Mesothelial cell of epicardium (in vitro differentiated cells): ENCODE data around the gene TNFRSF25. TPM values are rescaled to one million over a fixed set of nuclear protein-coding genes. Genes with fewer than 3 reads are reported as not detected.

Experiments
- DNase-seq, 2 experiments: peaks; one replicate each; pipeline ENCODE4 v3.0.0; 2021; ENCODE audit warnings: low spot score in 2 of 2; ENCODE audit not compliant: unreplicated experiment in 2 of 2
- H3K27ac Mint-ChIP-seq: 2 replicates; pipeline ENCODE4 v1.8.0; 2021; ENCODE audit warnings: mixed read lengths
- H3K27me3 Mint-ChIP-seq: 2 replicates; pipeline ENCODE4 v1.8.0; 2021; ENCODE audit warnings: low read depth, mixed read lengths
- H3K36me3 Mint-ChIP-seq: 2 replicates; pipeline ENCODE4 v1.8.0; 2021; ENCODE audit warnings: mixed read lengths
- H3K4me1 Mint-ChIP-seq: 2 replicates; pipeline ENCODE4 v1.8.0; 2021; ENCODE audit warnings: mixed read lengths
- H3K4me3 Mint-ChIP-seq: 2 replicates; pipeline ENCODE4 v1.8.0; 2021; ENCODE audit warnings: mild to moderate bottlenecking, moderate library complexity, mixed read lengths
- H3K9me3 Mint-ChIP-seq: 2 replicates; pipeline ENCODE4 v1.8.0; 2021; ENCODE audit warnings: mixed read lengths
- CTCF ChIP-seq: fragments of 200-600 bp; sonication (generic); IDR thresholded peaks from one replicate; pipeline ENCODE4 v1.5.0; 2021; ENCODE audit warnings: antibody characterized with exemption; ENCODE audit not compliant: unreplicated experiment
- total RNA-seq: library from RNA; stranded (reverse); gene quantifications from 3 replicates; pipeline ENCODE4 v1.2.1, GENCODE V29; 2021

Gene TNFRSF25
- total RNA-seq, 1 donor from 2014 or later: 41.6 TPM

- TF ChIP-seq CTCF: no peak
- H3K4me3 Mint-ChIP-seq: peak overlapping the region; percentile 73
- DNase-seq: no peak
- no peaks in the 10 kb centered on the region for H3K36me3 Mint-ChIP-seq
- H3K9me3 Mint-ChIP-seq: no peaks in the 10 kb centered on the region
- H3K27ac Mint-ChIP-seq: peak overlapping the region; percentile 77
- H3K4me1 Mint-ChIP-seq: peaks cover 23% of the 10 kb centered on the region
- no peaks in the 10 kb centered on the region for H3K27me3 Mint-ChIP-seq
Observed at GRCh38 chr1:6491966-6492365, 26.0 kb upstream of the TNFRSF25 start.

DNA sequence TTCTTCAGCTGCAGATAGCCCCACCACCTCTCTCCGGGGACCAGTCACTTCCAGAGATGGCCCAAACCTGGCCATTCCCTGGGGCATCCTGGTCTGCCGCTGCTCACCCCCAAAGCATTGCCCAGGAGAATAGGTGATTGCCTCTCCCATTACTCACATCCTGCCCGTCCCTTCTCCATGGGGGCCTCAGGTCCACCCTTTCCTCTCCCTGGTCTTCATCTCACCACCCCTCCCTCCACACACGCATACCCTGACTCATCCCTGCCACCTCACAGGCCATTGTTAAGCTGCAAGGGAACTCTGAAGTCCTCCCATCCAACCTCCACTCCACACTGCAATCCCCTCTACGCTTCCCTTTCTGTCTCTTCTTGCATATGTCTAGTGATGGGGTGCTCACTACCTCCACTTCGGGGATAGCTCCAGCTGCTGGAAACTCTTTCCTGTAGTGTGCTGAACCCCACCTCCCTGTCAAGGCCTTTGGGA, 25.5 kb upstream of the TNFRSF25 start, which contains the start of gene PLEKHG5:
TSS of gene PLEKHG5 (minus strand) at position 188 of the 483 bp plus-strand sequence. CDS start 14,096 bp downstream, outside the sequence.
- Mint-ChIP-seq H3K36me3 (no peaks in the 10 kb centered on the region), H3K9me3 (no peaks in the 10 kb centered on the region), H3K4me1 (peaks cover 23% of the 10 kb centered on the region), H3K27ac (peak within 1 kb of the TSS; percentile 77), H3K4me3 (peak within 1 kb of the TSS; percentile 73), H3K27me3 (no peaks in the 10 kb centered on the region)
- DNase-seq: no peak
- TF ChIP-seq CTCF: no peak

GRCh38 chr1:6491081-6491449, 25.1 kb upstream of the TNFRSF25 start:
- H3K4me1 Mint-ChIP-seq: peaks cover 23% of the 10 kb centered on the region
- no peak for DNase-seq
- no peak for TF ChIP-seq CTCF
- no peaks in the 10 kb centered on the region for H3K9me3 Mint-ChIP-seq
- peak overlapping the region; percentile 77 for H3K27ac Mint-ChIP-seq
- H3K36me3 Mint-ChIP-seq: no peaks in the 10 kb centered on the region
- peaks cover 4% of the 10 kb centered on the region for H3K27me3 Mint-ChIP-seq
- H3K4me3 Mint-ChIP-seq: peak overlapping the region; percentile 73

- Mint-ChIP-seq H3K27ac (peak overlapping the region; percentile 43), H3K4me3 (peak overlapping the region; percentile 73), H3K4me1 (peaks cover 21% of the 10 kb centered on the region), H3K9me3 (no peaks in the 10 kb centered on the region), H3K36me3 (no peaks in the 10 kb centered on the region), H3K27me3 (peaks cover 4% of the 10 kb centered on the region)
- TF ChIP-seq CTCF: peak; percentile 63
- DNase-seq: peak; percentile 52 to 76
Observed at GRCh38 chr1:6490181-6491080, 24.5 kb upstream of the TNFRSF25 start.

GRCh38 chr1:6489799-6490180, 23.8 kb upstream of the TNFRSF25 start:
- H3K9me3 Mint-ChIP-seq: no peaks in the 10 kb centered on the region
- peaks cover 4% of the 10 kb centered on the region for H3K27me3 Mint-ChIP-seq
- H3K36me3 Mint-ChIP-seq: no peaks in the 10 kb centered on the region
- H3K27ac Mint-ChIP-seq: no peak overlapping the region
- H3K4me3 Mint-ChIP-seq: peak overlapping the region; percentile 73
- TF ChIP-seq CTCF: peak; percentile 94
- peak; percentile 63 to 86 for DNase-seq
- peaks cover 21% of the 10 kb centered on the region for H3K4me1 Mint-ChIP-seq
